BLaER1 (cell line): ENCODE data around the gene NELL2.
"Not testable (repeated sequence)": the region's sequence is repeated elsewhere in the genome, so short reads cannot be mapped to it uniquely, and the experiment has no call there.

Experiments used
- H3K27ac ChIP-seq: shearing (Covaris generic); formaldehyde crosslinking; 2 replicates; pipeline ENCODE4 v1.8.1; 2022
- H3K27me3 ChIP-seq: shearing (Covaris generic); formaldehyde crosslinking; 2 replicates; pipeline ENCODE4 v1.8.1; 2022
- H3K36me3 ChIP-seq: shearing (Covaris generic); formaldehyde crosslinking; 2 replicates; pipeline ENCODE4 v1.8.1; 2022
- H3K4me1 ChIP-seq: shearing (Covaris generic); formaldehyde crosslinking; 2 replicates; pipeline ENCODE4 v1.8.1; 2022
- H3K4me2 ChIP-seq: shearing (Covaris generic); formaldehyde crosslinking; 2 replicates; pipeline ENCODE4 v1.8.1; 2022
- H3K4me3 ChIP-seq: shearing (Covaris generic); formaldehyde crosslinking; 2 replicates; pipeline ENCODE4 v1.8.1; 2022
- H3K9ac ChIP-seq: shearing (Covaris generic); formaldehyde crosslinking; 2 replicates; pipeline ENCODE4 v1.8.1; 2022
- H3K9me3 ChIP-seq: shearing (Covaris generic); formaldehyde crosslinking; 2 replicates; pipeline ENCODE4 v1.8.1; 2022
- H4K20me1 ChIP-seq: shearing (Covaris generic); formaldehyde crosslinking; 2 replicates; pipeline ENCODE4 v1.8.1; 2022
- Cebpa-rat ChIP-seq: shearing (Covaris generic); IDR thresholded peaks from 2 replicates; pipeline ENCODE4 v1.8.1; 2022

Gene NELL2

GRCh38 chr12:44833561-44833960 is 42.6 kb downstream of the NELL2 start:
- no peak for TF ChIP-seq Cebpa-rat
- H4K20me1 ChIP-seq: no peaks in the 10 kb centered on the region
- no peaks in the 10 kb centered on the region for H3K9me3 ChIP-seq
- H3K27ac ChIP-seq: no peak overlapping the region
- peaks cover 32% of the 10 kb centered on the region for H3K4me1 ChIP-seq
- H3K4me2 ChIP-seq: no peak overlapping the region
- no peaks in the 10 kb centered on the region for H3K36me3 ChIP-seq
- no peaks in the 10 kb centered on the region for H3K27me3 ChIP-seq
- no peak overlapping the region for H3K9ac ChIP-seq
- no peak overlapping the region for H3K4me3 ChIP-seq

- no peak for TF ChIP-seq Cebpa-rat
These were observed 45.5 kb downstream of the NELL2 start for GRCh38 chr12:44830566-44831055.

GRCh38 chr12:44829045-44829444 is 47.1 kb downstream of the NELL2 start:
- no peak overlapping the region for H3K4me3 ChIP-seq
- no peaks in the 10 kb centered on the region for H4K20me1 ChIP-seq
- H3K4me2 ChIP-seq: no peak overlapping the region
- H3K27ac ChIP-seq: no peak overlapping the region
- no peak for TF ChIP-seq Cebpa-rat
- no peaks in the 10 kb centered on the region; the same call in 1 of the 2 replicates for H3K4me1 ChIP-seq
- H3K27me3 ChIP-seq: no peaks in the 10 kb centered on the region
- H3K36me3 ChIP-seq: no peaks in the 10 kb centered on the region
- H3K9ac ChIP-seq: no peak overlapping the region
- H3K9me3 ChIP-seq: no peaks in the 10 kb centered on the region

More at GRCh38 chr12:44830566-44831055, 45.5 kb downstream of the NELL2 start:
- Histone ChIP-seq H3K4me2 (no peak overlapping the region), H3K36me3 (no peaks in the 10 kb centered on the region), H3K4me1 (peaks cover 14% of the 10 kb centered on the region), H3K9ac (no peak overlapping the region), H3K27me3 (no peaks in the 10 kb centered on the region), H3K4me3 (no peak overlapping the region), H3K9me3 (no peaks in the 10 kb centered on the region), H3K27ac (no peak overlapping the region), H4K20me1 (no peaks in the 10 kb centered on the region)

GRCh38 chr12:44827832-44828438 is 48.2 kb downstream of the NELL2 start:
- no peak overlapping the region for H3K27ac ChIP-seq
- no peak overlapping the region for H3K4me3 ChIP-seq
- no peaks in the 10 kb centered on the region for H3K9me3 ChIP-seq
- no peak for TF ChIP-seq Cebpa-rat
- no peaks in the 10 kb centered on the region for H3K36me3 ChIP-seq
- H3K9ac ChIP-seq: no peak overlapping the region
- no peaks in the 10 kb centered on the region for H3K27me3 ChIP-seq
- no peak overlapping the region for H3K4me2 ChIP-seq
- no peaks in the 10 kb centered on the region for H4K20me1 ChIP-seq
- no peaks in the 10 kb centered on the region for H3K4me1 ChIP-seq

DNA sequence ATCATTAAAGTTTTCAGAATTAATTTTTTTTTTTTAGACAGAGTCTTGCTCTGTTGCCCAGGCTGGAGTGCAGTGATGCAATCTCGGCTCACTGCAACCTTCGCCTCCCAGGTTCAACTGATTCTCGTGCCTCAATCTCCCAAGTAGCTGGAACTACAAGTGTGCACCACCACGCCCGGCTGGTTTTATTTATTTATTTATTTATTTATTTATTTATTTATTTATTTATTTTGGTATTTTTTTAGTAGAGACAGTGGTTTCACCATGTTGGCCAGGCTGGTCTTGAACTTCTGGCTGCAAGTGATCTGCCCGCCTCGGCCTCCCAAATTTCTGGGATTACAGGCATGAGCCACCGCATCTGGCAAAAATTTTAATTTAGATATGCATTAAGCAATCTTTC is 54.4 kb downstream of the NELL2 start:
- not testable (repeated sequence) for H3K4me3 ChIP-seq, H3K4me1 ChIP-seq, H3K36me3 ChIP-seq, H3K9me3 ChIP-seq, H4K20me1 ChIP-seq, H3K9ac ChIP-seq, H3K27ac ChIP-seq, H3K27me3 ChIP-seq, H3K4me2 ChIP-seq

DNA sequence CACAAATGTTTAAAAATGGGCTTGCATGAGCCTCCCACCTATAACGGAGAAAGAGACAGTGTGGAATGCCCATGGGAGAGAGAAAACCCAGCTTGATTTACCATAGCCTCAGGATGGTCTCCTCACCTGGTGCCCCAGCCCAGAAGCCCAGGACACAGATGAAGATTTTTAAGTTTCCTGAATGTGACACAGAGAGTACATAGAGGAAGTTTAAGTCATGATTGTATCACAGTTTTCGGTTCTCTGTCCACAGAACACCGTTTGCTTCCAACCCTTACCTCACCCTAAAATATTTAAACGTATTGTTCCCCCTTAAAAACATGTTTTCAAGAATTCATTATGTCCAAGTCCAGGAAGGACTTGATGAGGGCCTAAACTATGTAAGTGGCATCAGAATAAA is 56.2 kb downstream of the NELL2 start:
- no peak for TF ChIP-seq Cebpa-rat
- Histone ChIP-seq H3K4me2 (no peak overlapping the region), H3K36me3 (no peaks in the 10 kb centered on the region), H3K4me3 (no peak overlapping the region), H3K9ac (no peak overlapping the region), H3K27me3 (no peaks in the 10 kb centered on the region), H3K27ac (no peak overlapping the region), H3K4me1 (no peaks in the 10 kb centered on the region), H4K20me1 (no peaks in the 10 kb centered on the region), H3K9me3 (no peaks in the 10 kb centered on the region)

DNA sequence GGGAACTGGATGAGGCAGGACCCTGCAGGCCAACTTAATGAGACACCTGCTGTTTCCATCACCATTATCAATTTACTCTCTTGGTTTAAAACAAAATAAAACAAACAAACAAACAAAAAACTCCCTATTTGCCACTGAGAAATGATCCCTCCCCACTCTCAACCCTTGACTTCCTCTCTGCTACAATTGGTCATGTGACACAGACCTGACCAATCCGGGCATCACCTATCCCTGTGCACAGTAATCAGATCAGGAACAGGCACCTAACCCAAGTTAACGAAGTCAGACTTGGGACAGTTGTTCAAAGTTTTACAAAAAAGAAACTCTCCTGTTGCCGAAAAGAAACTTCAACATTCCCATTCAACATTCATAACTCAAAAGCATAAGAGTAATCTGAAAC is 58.4 kb downstream of the NELL2 start:
- H3K27ac ChIP-seq: no peak overlapping the region
- no peak overlapping the region for H3K9ac ChIP-seq
- H3K4me2 ChIP-seq: no peak overlapping the region
- no peaks in the 10 kb centered on the region for H3K9me3 ChIP-seq
- no peaks in the 10 kb centered on the region for H3K36me3 ChIP-seq
- H3K4me3 ChIP-seq: no peak overlapping the region
- H3K4me1 ChIP-seq: no peaks in the 10 kb centered on the region
- no peaks in the 10 kb centered on the region for H4K20me1 ChIP-seq
- TF ChIP-seq Cebpa-rat: no peak
- no peaks in the 10 kb centered on the region for H3K27me3 ChIP-seq

DNA sequence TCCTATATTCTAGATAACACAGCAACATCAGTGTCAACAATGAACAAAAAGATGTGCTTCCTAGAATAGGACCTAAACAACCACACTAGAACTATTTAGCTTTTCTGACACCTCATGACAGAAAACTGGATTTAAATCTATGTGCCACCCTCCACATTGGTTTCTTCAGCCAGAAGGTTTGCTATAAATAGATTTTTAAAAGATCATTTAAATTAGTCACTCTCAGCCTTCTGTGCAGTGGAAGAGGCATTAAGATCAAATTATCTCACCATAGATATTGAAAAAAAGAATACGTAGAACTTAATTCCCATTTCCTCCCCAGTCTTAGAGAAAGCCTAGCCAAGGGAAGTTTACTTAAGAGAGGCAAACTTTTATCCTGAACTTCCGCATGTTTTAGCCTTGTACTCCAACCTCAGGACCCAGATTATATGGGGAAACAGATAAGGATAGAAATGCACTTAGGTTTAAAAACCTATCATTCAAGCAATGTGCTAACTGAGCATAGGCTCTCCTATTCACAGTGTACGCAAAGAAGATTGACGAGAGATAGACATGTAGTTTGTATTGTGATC is 59.6 kb downstream of the NELL2 start:
- Histone ChIP-seq H3K4me2 (no peak overlapping the region), H3K9ac (no peak overlapping the region), H3K4me3 (no peak overlapping the region), H3K36me3 (no peaks in the 10 kb centered on the region), H3K9me3 (no peaks in the 10 kb centered on the region), H4K20me1 (no peaks in the 10 kb centered on the region), H3K27me3 (no peaks in the 10 kb centered on the region), H3K27ac (no peak overlapping the region), H3K4me1 (no peaks in the 10 kb centered on the region)
- TF ChIP-seq Cebpa-rat: no peak

DNA sequence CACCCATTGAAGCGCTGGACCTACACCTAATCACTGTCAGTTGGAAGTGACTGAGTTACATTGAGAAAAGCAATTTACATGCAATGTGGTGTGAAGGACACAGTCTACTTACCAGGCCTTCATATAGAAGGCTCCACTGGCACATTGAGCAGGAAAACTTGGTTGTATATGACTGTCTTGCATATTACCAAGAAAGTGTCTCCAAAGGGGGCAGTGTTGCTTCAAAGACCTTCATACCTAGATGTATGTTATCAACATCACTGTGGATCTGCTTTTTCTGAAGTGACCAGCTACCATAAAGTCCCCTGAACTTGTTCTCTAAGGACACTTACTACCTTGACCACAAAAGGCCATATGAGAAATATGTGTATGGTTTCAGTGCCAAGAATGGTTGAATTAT is 64.1 kb downstream of the NELL2 start:
- Histone ChIP-seq H3K4me1 (no peaks in the 10 kb centered on the region), H3K36me3 (no peaks in the 10 kb centered on the region), H3K27me3 (no peaks in the 10 kb centered on the region), H3K4me3 (no peak overlapping the region), H3K9me3 (no peaks in the 10 kb centered on the region), H3K4me2 (no peak overlapping the region), H3K27ac (no peak overlapping the region), H3K9ac (no peak overlapping the region), H4K20me1 (no peaks in the 10 kb centered on the region)
- no peak for TF ChIP-seq Cebpa-rat

- Histone ChIP-seq H3K27ac (no peak overlapping the region), H3K4me2 (no peak overlapping the region), H3K9me3 (no peaks in the 10 kb centered on the region), H3K4me3 (no peak overlapping the region), H3K9ac (no peak overlapping the region), H3K36me3 (no peaks in the 10 kb centered on the region), H3K27me3 (no peaks in the 10 kb centered on the region), H4K20me1 (no peaks in the 10 kb centered on the region), H3K4me1 (peaks cover 8% of the 10 kb centered on the region; the same call in 1 of the 2 replicates)
- TF ChIP-seq Cebpa-rat: no peak
These were observed 72.0 kb downstream of the NELL2 start for GRCh38 chr12:44804068-44804467.
